Lower leg skin (tissue), 4 donors: Measurements from ENCODE around the gene PAK2. TPM values are rescaled to one million over a fixed set of nuclear protein-coding genes. Genes with fewer than 3 reads are reported as not detected.

Experiments
- DNase-seq, 2 donors: peaks; one replicate each; pipeline ENCODE4 v3.0.0-alpha.2; 2019; ENCODE audit warnings: low spot score in 2 of 2
- H3K4me3 ChIP-seq: fragments of 200-600 bp; sonication (generic); 2 replicates; pipeline ENCODE4 v1.5.1; 2017; ENCODE audit warnings: mild to moderate bottlenecking, low read depth; ENCODE audit not compliant: poor library complexity, severe bottlenecking
- CTCF ChIP-seq, 3 donors: fragments of 450-650 bp; IDR thresholded peaks; one replicate each; pipeline ENCODE4 v1.5.1; 2016; ENCODE audit warnings: antibody characterized with exemption in 3 of 3, mild to moderate bottlenecking in 3 of 3, moderate library complexity in 2 of 3
- POLR2A ChIP-seq, 2 donors: fragments of 450-650 bp; IDR thresholded peaks; one replicate each; pipeline ENCODE4 v1.6.1; 2016 to 2017; ENCODE audit warnings: antibody characterized with exemption in 2 of 2, mild to moderate bottlenecking in 1 of 2, moderate library complexity in 1 of 2
- WGBS, 2 donors: methylation state at CpG; one replicate each; pipeline ENCODE4 v1.1.5; 2018; 5-methylcytosine and 5-hydroxymethylcytosine counted together
- intact Hi-C: fragments of 100-400 bp; cut with DNase I; formaldehyde crosslinking; loops from one replicate; pipeline ENCODE4 v1.15.0; 2023; ENCODE audit warnings: low total_unique reads
- total RNA-seq, 4 donors: library from RNA; depleted of rRNA; stranded (reverse); fragments of >200 nt; gene quantifications; one replicate each; pipeline ENCODE4 v1.1.0, GENCODE V29; 2016

PAK2 gene
- total RNA-seq, 4 donors from 2014 or later: 25.3 to 39.0 (median 32.8) TPM

GRCh38 chr3:196782511-196782910 lies 42.9 kb downstream of the PAK2 start:
- intact Hi-C loops: no loop called here
- no peak overlapping the region for H3K4me3 ChIP-seq

GRCh38 chr3:196788528-196788927 lies 48.9 kb downstream of the PAK2 start:
- no peak overlapping the region for H3K4me3 ChIP-seq
- WGBS, 2 donors: 74 to 78% methylated on average over 5 of the region's 5 CpGs
- TF ChIP-seq POLR2A (IDR thresholded peaks at IDR 0.05) (no peak), CTCF (IDR thresholded peaks at IDR 0.05) (no peak)
- DNase-seq: no peak
- intact Hi-C loops: no loop called here

More at GRCh38 chr3:196782511-196782910, 42.9 kb downstream of the PAK2 start:
- DNase-seq: no peak
- 97% methylated on average over 4 of the region's 4 CpGs for WGBS, 2 donors
- no peak for TF ChIP-seq POLR2A (IDR thresholded peaks at IDR 0.05)
- no peak for TF ChIP-seq CTCF (IDR thresholded peaks at IDR 0.05)

GRCh38 chr3:196789885-196790359 lies 50.3 kb downstream of the PAK2 start:
- no peak for TF ChIP-seq POLR2A (IDR thresholded peaks at IDR 0.05)
- TF ChIP-seq CTCF (IDR thresholded peaks at IDR 0.05): no peak
- H3K4me3 ChIP-seq: no peak overlapping the region
- intact Hi-C loops: no loop called here
- DNase-seq: no peak
- 97 to 99% methylated on average over 6 of the region's 6 CpGs for WGBS, 2 donors

GRCh38 chr3:196790636-196791035 lies 51.0 kb downstream of the PAK2 start:
- no peak overlapping the region for H3K4me3 ChIP-seq
- TF ChIP-seq CTCF (IDR thresholded peaks at IDR 0.05) (no peak), POLR2A (IDR thresholded peaks at IDR 0.05) (no peak)
- DNase-seq: no peak
- 86 to 97% methylated on average over 6 of the region's 6 CpGs for WGBS, 2 donors
- intact Hi-C loops: no loop called here

- intact Hi-C loops: no loop called here
- TF ChIP-seq CTCF (IDR thresholded peaks at IDR 0.05) (no peak), POLR2A (IDR thresholded peaks at IDR 0.05) (no peak)
- 46 to 50% methylated on average over 5 of the region's 5 CpGs for WGBS, 2 donors
- H3K4me3 ChIP-seq: no peak overlapping the region
- DNase-seq: peak in 1 of 2 donors; percentile 23
Observed at GRCh38 chr3:196792771-196793170, 53.1 kb downstream of the PAK2 start.

- no peak overlapping the region for H3K4me3 ChIP-seq
- TF ChIP-seq CTCF (IDR thresholded peaks at IDR 0.05) (no peak), POLR2A (IDR thresholded peaks at IDR 0.05) (no peak)
- WGBS, 2 donors: 39 to 41% methylated on average over 1 of the region's 1 CpG
- no peak for DNase-seq
- intact Hi-C loops: no loop called here
Observed at GRCh38 chr3:196793246-196793645, 53.6 kb downstream of the PAK2 start.
